ENCODE results near the gene ARL6IP5. TPM values are rescaled to one million over a fixed set of nuclear protein-coding genes. Genes with fewer than 3 reads are reported as not detected.

The ARL6IP5 gene
- total and polyA plus RNA-seq, 2 of the 13 experiments (the other 11 are each of a cell fraction or from before 2014, with no cell fraction given), result 23.7 to 29.6 TPM

- Histone ChIP-seq H3K79me2 (ENCODE audit: insufficient read depth, low read length) (no peaks in the 10 kb centered on the region), H3K36me3 (replicated peaks in 1 of 2; ENCODE audit: control insufficient read depth in 1 of 2, insufficient read depth in 2 of 2, low read length in 2 of 2) (no peaks in the 10 kb centered on the region), H3K27me3 (ENCODE audit: control insufficient read depth in 1 of 2, insufficient read depth in 2 of 2, low read length in 2 of 2) (no peaks in the 10 kb centered on the region; a peak in 1 of 5 replicates), H3K4me2 (ENCODE audit: low read depth, low read length) (no peak overlapping the region), H3K27ac (ENCODE audit: extremely low read length, insufficient read depth, low read length) (no peak overlapping the region), H3K9me3 (ENCODE audit: low read length) (no peaks in the 10 kb centered on the region), H2AFZ (ENCODE audit: low read length) (no peak overlapping the region), H3K4me1 (ENCODE audit: insufficient read depth, low read length) (no peaks in the 10 kb centered on the region), H3K4me3 (replicated peaks in 1 of 3; ENCODE audit: insufficient read depth in 1 of 3, low read depth in 2 of 3, low read length in 3 of 3) (no peak overlapping the region), H3K9ac (ENCODE audit: insufficient read depth, low read depth, low read length) (no peak overlapping the region), H4K20me1 (ENCODE audit: insufficient read depth, low read length) (no peaks in the 10 kb centered on the region)
- no peak for FAIRE-seq
- ChIA-PET CTCF (ENCODE audit: low intra/inter-chr PET ratio, low total read pairs) (no interaction called here), POLR2A (no interaction called here)
- intact Hi-C loops (cut with micrococcal nuclease; ENCODE audit: unreplicated experiment), result no loop called here
- DNase-seq (ENCODE audit: low spot score), result no peak
- ATAC-seq, result no peak
- no TSS peak for BruUV-seq (replicated peaks)
- TF ChIP-seq RARA (CRISPR knock-in tag; IDR thresholded peaks at IDR 0.05), result no peak
- TF ChIP-seq ZNF567 (CRISPR knock-in tag; IDR thresholded peaks at IDR 0.05; ENCODE audit: borderline replicate concordance), result no peak
- no peak for TF ChIP-seq ATF5 (CRISPR knock-in tag; IDR thresholded peaks at IDR 0.05; ENCODE audit: low read depth)
- no peak for TF ChIP-seq HNRNPL (IDR thresholded peaks at IDR 0.05; ENCODE audit: low read depth, low read length)
- no peak for TF ChIP-seq ZNF205 (CRISPR knock-in tag; IDR thresholded peaks at IDR 0.05)
- in situ Hi-C loops (cut with HindIII; ENCODE audit: extremely low pct_ligation_motif_present, low pct_unique_long_range_greater_than_20kb), result no loop called here
Measured at GRCh38 chr3:69145688-69146087, 61.0 kb downstream of the ARL6IP5 start.

GRCh38 chr3:69149586-69149985, 64.8 kb downstream of the ARL6IP5 start:
- Histone ChIP-seq H3K4me1 (ENCODE audit: insufficient read depth, low read length) (no peaks in the 10 kb centered on the region), H3K79me2 (ENCODE audit: insufficient read depth, low read length) (no peaks in the 10 kb centered on the region), H2AFZ (ENCODE audit: low read length) (no peak overlapping the region), H3K4me2 (ENCODE audit: low read depth, low read length) (no peak overlapping the region), H3K36me3 (replicated peaks in 1 of 2; ENCODE audit: control insufficient read depth in 1 of 2, insufficient read depth in 2 of 2, low read length in 2 of 2) (no peaks in the 10 kb centered on the region), H3K4me3 (replicated peaks in 1 of 3; ENCODE audit: insufficient read depth in 1 of 3, low read depth in 2 of 3, low read length in 3 of 3) (no peak overlapping the region), H3K27ac (ENCODE audit: extremely low read length, insufficient read depth, low read length) (no peak overlapping the region), H3K9me3 (ENCODE audit: low read length) (no peaks in the 10 kb centered on the region), H3K9ac (ENCODE audit: insufficient read depth, low read depth, low read length) (no peak overlapping the region), H4K20me1 (ENCODE audit: insufficient read depth, low read length) (no peaks in the 10 kb centered on the region), H3K27me3 (ENCODE audit: control insufficient read depth in 1 of 2, insufficient read depth in 2 of 2, low read length in 2 of 2) (no peaks in the 10 kb centered on the region; a peak in 1 of 5 replicates)
- in situ Hi-C loops (cut with HindIII; ENCODE audit: extremely low pct_ligation_motif_present, low pct_unique_long_range_greater_than_20kb), result no loop called here
- DNase-seq (ENCODE audit: low spot score), result no peak
- intact Hi-C loops (cut with micrococcal nuclease; ENCODE audit: unreplicated experiment), result no loop called here
- no peak for ATAC-seq
- CTCF ChIA-PET (ENCODE audit: low intra/inter-chr PET ratio, low total read pairs), result no interaction called here
- no peak for FAIRE-seq
- POLR2A ChIA-PET, result no interaction called here
- 29% methylated on average over 3 of the region's 3 CpGs for WGBS (ENCODE audit: low lambda C conversion rate)
- no TSS peak for BruUV-seq (replicated peaks)
- TF ChIP-seq HOXA9 (CRISPR knock-in tag; IDR thresholded peaks at IDR 0.05; ENCODE audit: borderline replicate concordance) (no peak), DZIP1 (CRISPR knock-in tag; IDR thresholded peaks at IDR 0.05) (no peak), ZNF639 (CRISPR knock-in tag; conservative IDR thresholded peaks at IDR 0.05) (no peak), ATF3 (CRISPR knock-in tag; IDR thresholded peaks at IDR 0.05) (no peak), MAX (IDR thresholded peaks at IDR 0.05) (no peak), ZNF512 (CRISPR knock-in tag; IDR thresholded peaks at IDR 0.05) (no peak), ZNF549 (CRISPR knock-in tag; IDR thresholded peaks at IDR 0.05) (no peak), SMAD3 (CRISPR knock-in tag; IDR thresholded peaks at IDR 0.05) (no peak)

Measured in HepG2 (cell line).